ENCODE results near the gene ATP5ME. TPM values are rescaled to one million over a fixed set of nuclear protein-coding genes. Genes with fewer than 3 reads are reported as not detected.

ATP5ME gene
- total RNA-seq, 1 experiment from 2014 or later: 355 TPM

- ChIA-PET CTCF (interaction anchor here (0.5 to 1.2 kb wide), 2 partner anchors 50 to 53 kb away, joined by 3 to 5 read pairs; no protein-coding TSS in a partner anchor), POLR2A (no interaction called here)
- no peaks in the 10 kb centered on the region for H3K4me1 Mint-ChIP-seq (ENCODE audit: insufficient read depth, unreplicated experiment)
- DNase-seq (ENCODE audit: unreplicated experiment): no peak
- no TSS peak for BruUV-seq (replicated peaks)
- no peak overlapping the region for H3K4me3 Mint-ChIP-seq (ENCODE audit: unreplicated experiment)
- no peaks in the 10 kb centered on the region for H3K9me3 Mint-ChIP-seq (ENCODE audit: unreplicated experiment)
- H3K27me3 Mint-ChIP-seq (ENCODE audit: insufficient read depth, unreplicated experiment): peaks cover 1% of the 10 kb centered on the region
- H3K27ac Mint-ChIP-seq (ENCODE audit: low read depth, unreplicated experiment): no peak overlapping the region
- no peak for TF ChIP-seq CTCF (IDR thresholded peaks at IDR 0.05; ENCODE audit: unreplicated experiment)
- H3K36me3 Mint-ChIP-seq (ENCODE audit: insufficient read depth, unreplicated experiment): peaks cover 5% of the 10 kb centered on the region
- intact Hi-C loops (cut with micrococcal nuclease): no loop called here
These were observed 22.0 kb downstream of the ATP5ME start for GRCh38 chr4:651884-652642.

DNA sequence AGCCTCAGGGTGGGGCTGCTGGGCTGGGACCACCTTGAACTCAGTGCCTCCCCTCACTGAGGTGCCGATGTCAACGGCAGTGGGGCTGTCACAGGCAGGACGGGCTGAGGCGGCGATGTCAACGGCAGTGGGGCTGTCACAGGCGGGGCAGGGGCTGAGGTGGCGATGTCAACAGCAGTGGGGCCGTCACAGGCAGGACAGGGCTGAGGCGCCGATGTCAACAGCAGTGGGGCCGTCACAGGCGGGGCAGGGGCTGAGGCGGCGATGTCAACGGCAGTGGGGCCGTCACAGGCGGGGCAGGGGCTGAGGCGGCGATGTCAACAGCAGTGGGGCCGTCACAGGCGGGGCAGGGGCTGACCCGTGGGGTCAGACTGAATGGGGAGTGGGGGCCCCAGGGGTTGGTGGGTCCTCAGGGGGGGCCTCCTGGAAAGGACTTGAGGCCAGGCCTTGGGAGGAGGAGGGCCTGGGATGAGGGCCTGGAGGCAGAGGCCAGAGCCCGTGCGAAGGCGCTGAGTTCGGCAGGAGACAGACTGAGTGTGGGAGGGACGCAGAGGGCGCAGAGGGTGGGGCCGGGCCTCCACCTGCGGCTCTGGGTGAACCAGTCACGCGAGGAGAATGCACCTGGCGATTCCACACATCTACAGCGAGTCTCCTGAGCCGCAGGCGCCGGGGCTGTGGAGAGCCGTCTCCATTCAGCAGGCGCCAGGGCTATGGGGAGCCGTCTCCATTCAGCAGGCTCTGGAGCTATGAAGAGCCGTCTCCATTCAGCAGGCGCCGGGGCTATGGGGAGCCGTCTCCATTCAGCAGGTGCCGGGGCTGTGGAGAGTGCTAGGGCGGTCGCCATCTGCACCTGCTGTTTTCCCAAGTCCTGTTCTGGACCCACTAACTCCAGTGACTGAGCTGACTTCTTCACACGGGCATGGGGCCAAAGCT, 22.9 kb downstream of the ATP5ME start:
- POLR2A ChIA-PET: no interaction called here
- BruUV-seq (replicated peaks): no TSS peak
- DNase-seq (ENCODE audit: unreplicated experiment): no peak

DNA sequence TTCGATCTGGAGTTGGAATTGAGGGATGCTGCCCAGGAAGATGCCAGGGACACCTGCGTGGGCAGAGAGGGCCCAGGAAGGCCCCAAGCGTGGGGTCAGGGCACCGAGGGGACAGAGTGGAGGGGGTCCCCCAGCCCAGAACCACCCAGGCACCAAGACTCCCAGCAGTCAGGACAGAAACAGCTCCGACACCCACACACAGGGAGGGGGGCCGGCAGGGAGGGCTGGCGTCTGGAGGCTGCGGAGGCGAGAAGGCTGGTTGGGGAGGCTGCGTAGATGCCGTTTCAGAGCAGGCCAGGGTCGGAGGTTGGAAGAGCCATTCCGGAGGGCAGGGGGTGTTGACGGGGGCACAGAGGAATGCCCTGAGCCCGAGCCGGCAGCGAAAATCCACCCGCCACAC, 23.6 kb downstream of the ATP5ME start:
- Mint-ChIP-seq H3K27ac (ENCODE audit: low read depth, unreplicated experiment) (no peak overlapping the region), H3K9me3 (ENCODE audit: unreplicated experiment) (no peaks in the 10 kb centered on the region), H3K4me1 (ENCODE audit: insufficient read depth, unreplicated experiment) (peaks cover 4% of the 10 kb centered on the region), H3K4me3 (ENCODE audit: unreplicated experiment) (no peak overlapping the region), H3K36me3 (ENCODE audit: insufficient read depth, unreplicated experiment) (no peaks in the 10 kb centered on the region), H3K27me3 (ENCODE audit: insufficient read depth, unreplicated experiment) (peaks cover 17% of the 10 kb centered on the region)
- CTCF ChIA-PET: no interaction called here
- intact Hi-C loops (cut with micrococcal nuclease): no loop called here
- POLR2A ChIA-PET: no interaction called here
- no peak for DNase-seq (ENCODE audit: unreplicated experiment)
- BruUV-seq (replicated peaks): no TSS peak
- TF ChIP-seq CTCF (IDR thresholded peaks at IDR 0.05; ENCODE audit: unreplicated experiment): no peak

More for the DNA sequence above, 22.9 kb downstream of the ATP5ME start:
- peaks cover 4% of the 10 kb centered on the region for H3K4me1 Mint-ChIP-seq (ENCODE audit: insufficient read depth, unreplicated experiment)
- CTCF ChIA-PET: interaction anchor here (0.5 kb wide), 1 partner anchor 52 kb away, joined by 3 read pairs; no protein-coding TSS in a partner anchor
- no peaks in the 10 kb centered on the region for H3K9me3 Mint-ChIP-seq (ENCODE audit: unreplicated experiment)
- H3K27me3 Mint-ChIP-seq (ENCODE audit: insufficient read depth, unreplicated experiment): peaks cover 10% of the 10 kb centered on the region
- no peak overlapping the region for H3K4me3 Mint-ChIP-seq (ENCODE audit: unreplicated experiment)
- peaks cover 5% of the 10 kb centered on the region for H3K36me3 Mint-ChIP-seq (ENCODE audit: insufficient read depth, unreplicated experiment)
- intact Hi-C loops (cut with micrococcal nuclease): no loop called here
- no peak overlapping the region for H3K27ac Mint-ChIP-seq (ENCODE audit: low read depth, unreplicated experiment)
- no peak for TF ChIP-seq CTCF (IDR thresholded peaks at IDR 0.05; ENCODE audit: unreplicated experiment)

DNA sequence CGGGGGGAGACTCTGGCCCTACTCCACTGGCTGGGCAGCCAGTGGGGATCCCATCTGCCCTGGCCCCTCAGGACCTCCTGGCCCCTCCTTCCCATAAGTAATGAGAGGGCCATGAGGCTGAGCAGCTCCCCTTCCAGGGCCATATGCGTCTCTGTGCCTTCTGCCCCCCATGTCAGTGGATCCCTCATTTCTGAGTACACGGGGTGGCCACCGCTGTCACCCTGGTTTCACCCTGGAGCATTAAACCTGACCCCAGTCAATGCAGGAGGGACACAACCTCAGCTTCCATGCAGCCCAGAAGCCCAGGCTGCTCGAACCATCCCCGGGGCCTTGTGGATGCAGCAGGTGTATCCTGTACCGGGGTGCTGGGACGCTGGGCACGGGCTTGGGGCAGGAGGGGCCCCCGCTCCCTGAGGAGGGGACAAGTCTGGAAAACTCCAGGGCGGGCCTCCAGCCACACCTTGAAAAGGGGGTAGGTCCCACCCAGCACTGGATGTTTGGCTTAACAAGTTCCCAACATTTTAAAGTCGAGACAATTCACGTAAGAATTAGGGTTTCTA, 24.2 kb downstream of the ATP5ME start:
- intact Hi-C loops (cut with micrococcal nuclease): no loop called here

More for the DNA sequence above, 24.2 kb downstream of the ATP5ME start:
- Mint-ChIP-seq H3K27ac (ENCODE audit: low read depth, unreplicated experiment) (no peak overlapping the region), H3K9me3 (ENCODE audit: unreplicated experiment) (no peaks in the 10 kb centered on the region), H3K27me3 (ENCODE audit: insufficient read depth, unreplicated experiment) (peaks cover 21% of the 10 kb centered on the region), H3K4me3 (ENCODE audit: unreplicated experiment) (no peak overlapping the region), H3K4me1 (ENCODE audit: insufficient read depth, unreplicated experiment) (peaks cover 4% of the 10 kb centered on the region), H3K36me3 (ENCODE audit: insufficient read depth, unreplicated experiment) (no peaks in the 10 kb centered on the region)
- CTCF ChIA-PET: interaction anchor here (0.5 to 0.6 kb wide), 2 partner anchors 34 to 41 kb away, joined by 3 read pairs; no protein-coding TSS in a partner anchor
- POLR2A ChIA-PET: no interaction called here
- no peak for DNase-seq (ENCODE audit: unreplicated experiment)
- no peak for TF ChIP-seq CTCF (IDR thresholded peaks at IDR 0.05; ENCODE audit: unreplicated experiment)
- no TSS peak for BruUV-seq (replicated peaks)
